Tibial nerve (tissue), 4 donors: ENCODE measurements around the gene STAMBP. TPM values are rescaled to one million over a fixed set of nuclear protein-coding genes. Genes with fewer than 3 reads are reported as not detected.

ENCODE experiments used
- DNase-seq, 2 donors: peaks; one replicate each; pipeline ENCODE4 v3.0.0-alpha.2; 2019; ENCODE audit warnings: low spot score in 2 of 2
- H3K27ac ChIP-seq, 4 donors: fragments of 200-600 bp; sonication (generic) in 3 of 4; one replicate each; pipeline ENCODE4 v1.5.1; 2017 to 2019; ENCODE audit warnings: mild to moderate bottlenecking in 1 of 4
- H3K27me3 ChIP-seq, 2 donors: fragments of 200-600 bp; sonication (generic) in 1 of 2; one replicate each; pipeline versions ENCODE4 v1.5.1 to v1.6.0; 2017 to 2019
- H3K36me3 ChIP-seq, 3 donors: fragments of 200-600 bp; sonication (generic); one replicate each; pipeline ENCODE4 v1.5.1; 2018 to 2019
- H3K4me1 ChIP-seq, 4 donors: fragments of 200-600 bp; sonication (generic) in 3 of 4; one replicate each; pipeline ENCODE4 v1.5.1; 2017 to 2019
- H3K4me3 ChIP-seq, 4 donors: fragments of 200-600 bp; sonication (generic) in 3 of 4; one replicate each; pipeline ENCODE4 v1.5.1; 2017 to 2019; ENCODE audit warnings: mild to moderate bottlenecking in 1 of 4, moderate library complexity in 1 of 4
- H3K9me3 ChIP-seq, 4 donors: fragments of 200-600 bp; sonication (generic) in 3 of 4; one replicate each; pipeline ENCODE4 v1.5.1; 2017 to 2019
- EP300 ChIP-seq, 2 donors: sonication (generic); formaldehyde crosslinking; IDR thresholded peaks; one replicate each; pipeline ENCODE4 v1.6.1; 2017; ENCODE audit warnings: antibody characterized with exemption in 2 of 2, mild to moderate bottlenecking in 1 of 2
- POLR2A ChIP-seq, 2 donors: fragments of 450-650 bp; IDR thresholded peaks; one replicate each; pipeline ENCODE4 v1.6.1; 2017; ENCODE audit warnings: antibody characterized with exemption in 2 of 2, mild to moderate bottlenecking in 2 of 2, moderate library complexity in 2 of 2
- WGBS, 2 donors: methylation state at CpG; one replicate each; pipeline ENCODE4 v1.1.5; 2018; 5-methylcytosine and 5-hydroxymethylcytosine counted together
- total RNA-seq, 4 donors: library from RNA; depleted of rRNA; stranded (reverse); fragments of >200 nt; gene quantifications; one replicate each; pipeline ENCODE4 v1.1.0, GENCODE V29; 2016
- TF ChIP-seq, protein P1 (sequence below), 5 experiments: fragments of 200-600 bp in 3 of 5; fragments of 450-650 bp in 2 of 5; sonication (generic) in 3 of 5; IDR thresholded peaks; one replicate each; pipeline ENCODE4 v1.5.1; 2016 to 2019; ENCODE audit warnings: antibody characterized with exemption in 5 of 5, mild to moderate bottlenecking in 3 of 5, moderate library complexity in 2 of 5

STAMBP gene
- total RNA-seq, 4 donors from 2014 or later: 20.7 to 47.2 (median 24.8) TPM

DNA sequence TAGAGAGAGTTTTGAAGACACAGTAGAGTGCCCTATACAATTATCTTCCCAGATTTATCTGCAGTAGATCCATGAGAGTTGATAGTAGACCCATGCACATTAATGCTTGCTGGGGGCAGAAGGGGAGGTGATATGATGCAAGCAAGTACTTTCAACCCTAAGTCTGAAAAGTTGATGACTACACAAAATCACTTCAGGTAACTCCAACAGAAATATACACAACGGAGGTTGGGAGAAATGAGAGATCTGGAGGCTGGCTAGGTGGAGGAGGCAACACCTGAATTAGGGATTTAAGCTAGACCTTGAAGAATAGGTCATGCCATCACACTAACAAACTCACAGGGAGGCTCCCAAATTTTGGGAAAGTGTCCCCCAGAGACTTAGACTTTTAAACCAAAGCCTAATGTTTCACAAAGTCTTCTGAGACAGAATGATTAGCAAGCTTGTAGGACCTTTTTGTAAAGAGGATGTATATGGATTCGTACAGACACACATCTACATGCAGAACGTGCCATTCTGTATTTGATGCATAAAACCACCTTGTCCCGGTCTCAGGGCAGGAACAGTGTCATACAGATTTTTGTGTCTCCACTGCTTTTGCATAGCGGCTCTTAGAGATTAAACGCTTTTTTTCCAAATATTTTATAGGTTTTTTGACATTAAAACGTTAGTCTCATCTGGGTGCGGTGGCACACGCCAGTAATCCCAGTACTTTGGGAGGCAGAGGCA, 937 bp upstream of the STAMBP start:
- Histone ChIP-seq H3K27me3 (no peaks in the 10 kb centered on the region), H3K27ac (peak overlapping the region in 3 of 4 donors; percentile 94 to 98 (median 97)), H3K9me3 (no peaks in the 10 kb centered on the region), H3K36me3 (peaks cover 0 to 16% (median 0%) of the 10 kb centered on the region in 3 donors), H3K4me1 (peaks cover 0 to 50% (median 23%) of the 10 kb centered on the region in 4 donors), H3K4me3 (peak overlapping the region in 2 of 4 donors; percentile 72 to 80)
- no peak for DNase-seq
- TF ChIP-seq EP300 (IDR thresholded peaks at IDR 0.05): no peak
- TF ChIP-seq, protein P1, sequence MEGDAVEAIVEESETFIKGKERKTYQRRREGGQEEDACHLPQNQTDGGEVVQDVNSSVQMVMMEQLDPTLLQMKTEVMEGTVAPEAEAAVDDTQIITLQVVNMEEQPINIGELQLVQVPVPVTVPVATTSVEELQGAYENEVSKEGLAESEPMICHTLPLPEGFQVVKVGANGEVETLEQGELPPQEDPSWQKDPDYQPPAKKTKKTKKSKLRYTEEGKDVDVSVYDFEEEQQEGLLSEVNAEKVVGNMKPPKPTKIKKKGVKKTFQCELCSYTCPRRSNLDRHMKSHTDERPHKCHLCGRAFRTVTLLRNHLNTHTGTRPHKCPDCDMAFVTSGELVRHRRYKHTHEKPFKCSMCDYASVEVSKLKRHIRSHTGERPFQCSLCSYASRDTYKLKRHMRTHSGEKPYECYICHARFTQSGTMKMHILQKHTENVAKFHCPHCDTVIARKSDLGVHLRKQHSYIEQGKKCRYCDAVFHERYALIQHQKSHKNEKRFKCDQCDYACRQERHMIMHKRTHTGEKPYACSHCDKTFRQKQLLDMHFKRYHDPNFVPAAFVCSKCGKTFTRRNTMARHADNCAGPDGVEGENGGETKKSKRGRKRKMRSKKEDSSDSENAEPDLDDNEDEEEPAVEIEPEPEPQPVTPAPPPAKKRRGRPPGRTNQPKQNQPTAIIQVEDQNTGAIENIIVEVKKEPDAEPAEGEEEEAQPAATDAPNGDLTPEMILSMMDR (IDR thresholded peaks at IDR 0.05): no peak
- TF ChIP-seq POLR2A (IDR thresholded peaks at IDR 0.05): no peak
- 79 to 82% methylated on average over 9 of the region's 9 CpGs for WGBS, 2 donors

DNA sequence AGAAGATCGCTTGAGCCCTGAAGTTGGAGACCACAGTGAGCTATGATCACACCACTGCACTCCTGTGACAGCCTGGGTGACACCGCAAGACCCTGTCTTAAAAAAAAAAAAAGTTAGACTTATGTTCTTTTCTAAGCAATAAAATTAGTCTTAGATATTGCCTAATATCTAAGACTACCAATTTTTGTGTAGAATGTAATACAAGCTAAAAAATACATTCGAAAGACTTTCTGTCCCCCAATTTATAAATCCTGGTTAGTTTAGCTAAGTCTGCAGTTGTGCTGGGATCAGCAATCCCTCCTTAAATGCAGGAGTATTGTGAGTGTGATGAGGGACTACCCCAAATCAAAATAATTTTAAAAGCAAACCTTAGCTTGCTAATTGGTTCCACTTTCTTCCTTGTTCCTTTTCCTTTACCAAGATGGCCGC, 358 bp upstream of the STAMBP start:
- Histone ChIP-seq H3K36me3 (peaks cover 0 to 21% (median 0%) of the 10 kb centered on the region in 3 donors), H3K9me3 (no peaks in the 10 kb centered on the region), H3K27me3 (no peaks in the 10 kb centered on the region), H3K4me3 (peak overlapping the region; percentile 72 to 94 (median 80)), H3K27ac (peak overlapping the region; percentile 94 to 99 (median 98)), H3K4me1 (peaks cover 0 to 56% (median 23%) of the 10 kb centered on the region in 4 donors)
- 63% methylated on average over 4 of the region's 4 CpGs for WGBS, 2 donors
- DNase-seq: no peak
- TF ChIP-seq POLR2A (IDR thresholded peaks at IDR 0.05): no peak
- no peak for TF ChIP-seq EP300 (IDR thresholded peaks at IDR 0.05)
- TF ChIP-seq, protein P1 (IDR thresholded peaks at IDR 0.05): no peak

DNA sequence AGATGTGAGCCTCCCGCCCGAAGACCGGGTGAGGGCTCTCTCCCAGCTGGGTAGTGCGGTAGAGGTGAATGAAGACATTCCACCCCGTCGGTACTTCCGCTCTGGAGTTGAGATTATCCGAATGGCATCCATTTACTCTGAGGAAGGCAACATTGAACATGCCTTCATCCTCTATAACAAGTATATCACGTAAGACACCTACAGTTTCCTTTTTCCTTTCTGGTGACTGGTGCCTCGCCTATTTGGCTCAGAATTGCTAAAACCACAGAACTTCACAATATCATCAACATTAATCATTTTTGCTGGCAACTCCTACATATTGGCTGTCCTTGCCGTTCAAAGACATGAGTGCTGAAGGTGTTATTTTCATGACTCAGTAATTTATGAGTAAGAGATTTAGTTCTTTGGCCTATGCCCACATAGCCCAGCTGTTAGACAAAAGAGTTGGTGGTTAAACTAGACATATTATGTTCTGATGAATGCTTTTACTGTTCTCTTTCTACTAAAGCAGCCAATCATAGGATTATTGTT, 2.2 kb downstream of the STAMBP start:
- peaks cover 0 to 42% (median 0%) of the 10 kb centered on the region in 3 donors for H3K36me3 ChIP-seq
- no peaks in the 10 kb centered on the region for H3K9me3 ChIP-seq
- no peak overlapping the region for H3K4me3 ChIP-seq
- whole genome bisulfite sequencing, 2 donors: 67 to 76% methylated on average over 11 of the region's 11 CpGs
- TF ChIP-seq, protein P1 (IDR thresholded peaks at IDR 0.05): no peak
- TF ChIP-seq POLR2A (IDR thresholded peaks at IDR 0.05): no peak
- TF ChIP-seq EP300 (IDR thresholded peaks at IDR 0.05): no peak
- H3K27me3 ChIP-seq: no peaks in the 10 kb centered on the region
- peaks cover 0 to 55% (median 23%) of the 10 kb centered on the region in 4 donors for H3K4me1 ChIP-seq
- H3K27ac ChIP-seq: peak overlapping the region in 1 of 4 donors; percentile 25
- DNase-seq: no peak

DNA sequence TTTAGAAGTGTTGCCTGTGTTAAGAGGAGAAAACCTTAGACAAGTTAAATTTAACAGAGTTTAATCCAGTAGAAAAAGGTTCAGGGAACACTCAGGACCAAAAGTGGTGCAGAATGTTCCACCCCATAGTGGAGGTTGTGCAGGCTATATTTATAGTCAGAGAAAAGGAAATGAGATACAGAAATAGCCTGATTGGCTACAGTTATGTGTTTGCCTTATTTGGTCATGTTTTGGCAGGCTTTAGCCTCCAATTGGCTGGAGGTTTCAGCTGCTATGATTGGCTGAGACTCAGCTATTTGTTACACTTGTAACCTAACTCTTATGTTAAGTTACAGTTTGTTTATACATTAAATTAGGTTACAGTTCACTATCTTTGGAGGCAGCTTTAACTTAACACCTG, 4.2 kb downstream of the STAMBP start:
- Histone ChIP-seq H3K9me3 (no peaks in the 10 kb centered on the region), H3K27me3 (no peaks in the 10 kb centered on the region), H3K36me3 (peaks cover 0 to 52% (median 0%) of the 10 kb centered on the region in 3 donors), H3K27ac (no peak overlapping the region), H3K4me3 (no peak overlapping the region), H3K4me1 (peaks cover 0 to 61% (median 22%) of the 10 kb centered on the region in 4 donors)
- no peak for DNase-seq
- no peak for TF ChIP-seq POLR2A (IDR thresholded peaks at IDR 0.05)
- TF ChIP-seq EP300 (IDR thresholded peaks at IDR 0.05): no peak
- TF ChIP-seq, protein P1 (IDR thresholded peaks at IDR 0.05): no peak
